ENCODE measurements around the gene EXOC3L1.

DNA sequence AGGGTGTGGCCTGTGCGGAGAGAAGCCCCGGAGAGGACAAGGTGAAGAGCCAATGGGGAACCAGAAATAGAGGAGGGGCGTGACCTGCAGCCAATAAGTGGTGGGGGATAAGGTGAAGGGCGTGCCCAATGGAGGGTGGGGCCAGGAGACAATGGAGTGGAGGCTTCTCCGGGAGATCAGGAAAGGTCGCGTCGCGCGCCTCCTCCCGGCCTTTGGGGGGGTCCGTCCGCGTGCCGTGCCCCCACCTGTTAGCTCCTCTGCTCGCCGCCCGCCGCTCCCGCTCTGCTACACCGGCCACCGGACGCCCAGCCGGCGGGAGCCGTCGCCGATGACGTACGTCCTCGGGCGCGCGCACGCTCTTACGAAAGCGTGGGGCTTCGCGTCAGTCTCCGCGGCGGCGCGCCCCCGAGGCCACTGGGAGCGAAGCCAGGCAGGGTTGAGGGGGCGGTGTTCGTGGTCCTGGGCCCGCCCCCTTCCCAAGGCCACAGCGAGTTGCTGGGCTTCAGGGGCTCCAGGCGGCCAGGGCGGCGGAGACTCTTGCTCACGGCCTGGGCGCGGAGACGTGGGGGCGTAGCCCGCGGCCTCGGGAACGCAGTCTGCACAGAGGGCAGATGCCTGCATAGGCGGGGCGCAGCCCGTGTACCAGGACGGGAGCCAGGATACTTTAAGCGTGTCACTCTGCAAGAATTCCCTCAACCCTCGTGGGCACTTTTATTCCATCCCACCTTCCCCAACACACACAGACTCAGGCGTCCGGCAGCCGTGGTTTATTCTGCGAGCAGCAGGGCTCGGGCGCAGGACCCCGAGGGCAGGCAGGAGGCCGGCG lies 6.1 kb downstream of the EXOC3L1 start, which contains the start of gene MATCAP1:
- TF ChIP-seq, protein P1, sequence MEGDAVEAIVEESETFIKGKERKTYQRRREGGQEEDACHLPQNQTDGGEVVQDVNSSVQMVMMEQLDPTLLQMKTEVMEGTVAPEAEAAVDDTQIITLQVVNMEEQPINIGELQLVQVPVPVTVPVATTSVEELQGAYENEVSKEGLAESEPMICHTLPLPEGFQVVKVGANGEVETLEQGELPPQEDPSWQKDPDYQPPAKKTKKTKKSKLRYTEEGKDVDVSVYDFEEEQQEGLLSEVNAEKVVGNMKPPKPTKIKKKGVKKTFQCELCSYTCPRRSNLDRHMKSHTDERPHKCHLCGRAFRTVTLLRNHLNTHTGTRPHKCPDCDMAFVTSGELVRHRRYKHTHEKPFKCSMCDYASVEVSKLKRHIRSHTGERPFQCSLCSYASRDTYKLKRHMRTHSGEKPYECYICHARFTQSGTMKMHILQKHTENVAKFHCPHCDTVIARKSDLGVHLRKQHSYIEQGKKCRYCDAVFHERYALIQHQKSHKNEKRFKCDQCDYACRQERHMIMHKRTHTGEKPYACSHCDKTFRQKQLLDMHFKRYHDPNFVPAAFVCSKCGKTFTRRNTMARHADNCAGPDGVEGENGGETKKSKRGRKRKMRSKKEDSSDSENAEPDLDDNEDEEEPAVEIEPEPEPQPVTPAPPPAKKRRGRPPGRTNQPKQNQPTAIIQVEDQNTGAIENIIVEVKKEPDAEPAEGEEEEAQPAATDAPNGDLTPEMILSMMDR (IDR thresholded peaks at IDR 0.05), result peak in 2 of 6 experiments; percentile 10 to 12
- peak; percentile 47 to 63 for TF ChIP-seq POLR2A (IDR thresholded peaks at IDR 0.05)
